CD4-positive, alpha-beta T cell treated with Interleukin-2 at 100 ng/mL for 4 hours (primary cell): ENCODE measurements around the gene PPA1.
"Not testable (repeated sequence)": the region's sequence is repeated elsewhere in the genome, so short reads cannot be mapped to it uniquely, and the experiment has no call there.

ENCODE experiments used
- DNase-seq: peaks from one replicate; pipeline ENCODE4 v3.0.0-alpha.2; 2020; ENCODE audit warnings: low spot score

The PPA1 gene

GRCh38 chr10:70169011-70169410 lies 64.2 kb downstream of the PPA1 start:
- peak; percentile 40 for DNase-seq

- no peak for DNase-seq
Measured at GRCh38 chr10:70167246-70167645, 66.0 kb downstream of the PPA1 start.

GRCh38 chr10:70166394-70166793 lies 66.8 kb downstream of the PPA1 start:
- no peak for DNase-seq

- DNase-seq, result no peak
Measured at GRCh38 chr10:70164163-70164562, 69.1 kb downstream of the PPA1 start.

GRCh38 chr10:70163448-70163847 lies 69.8 kb downstream of the PPA1 start:
- no peak for DNase-seq

GRCh38 chr10:70162892-70163201 lies 70.4 kb downstream of the PPA1 start:
- peak; percentile 73 for DNase-seq

GRCh38 chr10:70162151-70162891 lies 70.9 kb downstream of the PPA1 start:
- no peak for DNase-seq

- no peak for DNase-seq
Measured at GRCh38 chr10:70160798-70161197, 72.4 kb downstream of the PPA1 start.

GRCh38 chr10:70159366-70159765 lies 73.9 kb downstream of the PPA1 start:
- not testable (repeated sequence) for DNase-seq

GRCh38 chr10:70158113-70158512 lies 75.1 kb downstream of the PPA1 start:
- no peak for DNase-seq

- DNase-seq, result no peak
Measured at GRCh38 chr10:70155255-70155838, 77.9 kb downstream of the PPA1 start.
